Osteocyte (in vitro differentiated cells): ENCODE measurements around the gene GAR1. TPM values are rescaled to one million over a fixed set of nuclear protein-coding genes. Genes with fewer than 3 reads are reported as not detected.

Experiments used
- DNase-seq: peaks from one replicate; pipeline ENCODE4 v3.0.0; 2021; ENCODE audit warnings: mixed read lengths; ENCODE audit not compliant: unreplicated experiment; ENCODE audit errors: extremely low spot score
- H3K27ac Mint-ChIP-seq: one replicate; pipeline ENCODE4 v1.8.0; 2021; ENCODE audit warnings: mild to moderate bottlenecking, mixed read lengths; ENCODE audit not compliant: unreplicated experiment
- H3K27me3 Mint-ChIP-seq: one replicate; pipeline ENCODE4 v1.8.0; 2021; ENCODE audit warnings: mixed read lengths; ENCODE audit not compliant: unreplicated experiment
- H3K36me3 Mint-ChIP-seq: one replicate; pipeline ENCODE4 v1.8.0; 2021; ENCODE audit warnings: mixed read lengths; ENCODE audit not compliant: unreplicated experiment
- H3K4me1 Mint-ChIP-seq: one replicate; pipeline ENCODE4 v1.8.0; 2021; ENCODE audit warnings: mixed read lengths; ENCODE audit not compliant: unreplicated experiment
- H3K4me3 Mint-ChIP-seq: one replicate; pipeline ENCODE4 v1.8.0; 2021; ENCODE audit warnings: mild to moderate bottlenecking, moderate library complexity, mixed read lengths; ENCODE audit not compliant: unreplicated experiment
- H3K9me3 Mint-ChIP-seq: one replicate; pipeline ENCODE4 v1.8.0; 2021; ENCODE audit warnings: mixed read lengths; ENCODE audit not compliant: unreplicated experiment
- CTCF ChIP-seq: fragments of 200-600 bp; sonication (generic); IDR thresholded peaks from 2 replicates; pipeline ENCODE4 v1.5.0; 2021; ENCODE audit warnings: antibody characterized with exemption, mild to moderate bottlenecking, moderate library complexity
- total RNA-seq: library from RNA; stranded (reverse); gene quantifications from 2 replicates; pipeline ENCODE4 v1.2.1, GENCODE V29; 2021

GAR1 gene
- total RNA-seq, 1 donor from 2014 or later, result 16.8 TPM

- peaks cover 8% of the 10 kb centered on the region for H3K4me1 Mint-ChIP-seq
- no peak for DNase-seq
- peaks cover 31% of the 10 kb centered on the region for H3K27me3 Mint-ChIP-seq
- no peaks in the 10 kb centered on the region for H3K36me3 Mint-ChIP-seq
- no peak overlapping the region for H3K27ac Mint-ChIP-seq
- no peak overlapping the region for H3K4me3 Mint-ChIP-seq
- no peak for TF ChIP-seq CTCF
- H3K9me3 Mint-ChIP-seq, result no peaks in the 10 kb centered on the region
Observed at GRCh38 chr4:109810552-109811387, 4.8 kb upstream of the GAR1 start.

- Mint-ChIP-seq H3K36me3 (no peaks in the 10 kb centered on the region), H3K27ac (no peak overlapping the region), H3K4me3 (no peak overlapping the region), H3K27me3 (peaks cover 26% of the 10 kb centered on the region), H3K4me1 (peaks cover 17% of the 10 kb centered on the region), H3K9me3 (no peaks in the 10 kb centered on the region)
- DNase-seq, result no peak
- TF ChIP-seq CTCF, result no peak
Observed at GRCh38 chr4:109811707-109812106, 3.9 kb upstream of the GAR1 start.

GRCh38 chr4:109816082-109816442, 500 bp downstream of the GAR1 start:
- Mint-ChIP-seq H3K36me3 (peaks cover 8% of the 10 kb centered on the region), H3K27ac (peak overlapping the region; percentile 96), H3K9me3 (no peaks in the 10 kb centered on the region), H3K4me3 (peak overlapping the region; percentile 100), H3K27me3 (peaks cover 5% of the 10 kb centered on the region), H3K4me1 (peaks cover 27% of the 10 kb centered on the region)
- TF ChIP-seq CTCF, result no peak
- no peak for DNase-seq

- Mint-ChIP-seq H3K9me3 (no peaks in the 10 kb centered on the region), H3K27ac (no peak overlapping the region), H3K4me1 (peaks cover 27% of the 10 kb centered on the region), H3K4me3 (peak overlapping the region; percentile 100), H3K27me3 (no peaks in the 10 kb centered on the region), H3K36me3 (peaks cover 9% of the 10 kb centered on the region)
- no peak for DNase-seq
- TF ChIP-seq CTCF, result no peak
Observed at GRCh38 chr4:109816894-109817293, 1.3 kb downstream of the GAR1 start.

- DNase-seq, result no peak
- TF ChIP-seq CTCF, result no peak
- no peaks in the 10 kb centered on the region for H3K9me3 Mint-ChIP-seq
- H3K4me1 Mint-ChIP-seq, result peaks cover 27% of the 10 kb centered on the region
- H3K4me3 Mint-ChIP-seq, result no peak overlapping the region
- H3K27ac Mint-ChIP-seq, result no peak overlapping the region
- peaks cover 13% of the 10 kb centered on the region for H3K36me3 Mint-ChIP-seq
- H3K27me3 Mint-ChIP-seq, result no peaks in the 10 kb centered on the region
Observed at GRCh38 chr4:109818268-109818667, 2.7 kb downstream of the GAR1 start.
